ENCODE results near the gene HHLA2.

Gene HHLA2

GRCh38 chr3:108394016-108394415 lies 97.7 kb downstream of the HHLA2 start:
- DNase-seq: no peak

DNA sequence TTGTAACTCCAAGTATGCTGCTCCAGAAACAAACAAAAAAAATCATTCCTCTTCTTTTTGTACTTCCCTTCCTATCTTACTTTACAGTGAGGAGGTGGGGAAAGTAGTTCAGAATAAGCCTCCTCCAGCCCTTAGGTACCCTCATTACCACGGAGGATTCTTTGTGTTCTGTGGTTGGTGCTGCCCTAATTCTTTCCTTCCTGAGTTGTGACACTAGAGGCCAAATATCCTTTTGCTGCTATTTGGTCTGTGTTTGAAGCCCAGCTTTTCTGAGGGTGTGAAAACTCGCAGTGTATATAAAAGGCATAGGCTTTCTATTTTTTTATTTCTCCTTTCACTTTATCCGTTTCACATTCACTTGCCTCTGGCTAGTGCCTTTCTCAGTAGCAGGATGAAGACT lies 98.2 kb downstream of the HHLA2 start:
- no peak for DNase-seq

GRCh38 chr3:108396336-108396735 lies 100.0 kb downstream of the HHLA2 start:
- DNase-seq: no peak

DNA sequence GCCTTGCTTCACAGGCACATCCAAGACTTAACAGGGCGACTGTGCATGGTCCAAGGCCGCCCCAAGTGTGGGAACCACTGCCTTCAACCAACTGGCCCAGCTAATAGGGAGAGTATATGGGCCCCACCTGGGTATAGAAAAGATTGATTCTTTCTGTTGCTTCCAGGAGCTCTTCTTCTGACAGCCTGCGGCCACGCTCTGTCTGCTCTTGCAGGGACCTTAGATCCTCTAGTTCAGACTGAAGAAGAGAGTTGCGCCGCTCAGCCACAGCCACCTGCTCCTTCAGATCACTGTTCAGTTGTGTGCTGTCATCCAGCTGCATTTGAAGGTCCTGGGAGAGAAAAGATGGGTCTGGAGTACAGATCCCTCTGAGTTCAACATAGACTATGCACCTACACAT lies 102.2 kb downstream of the HHLA2 start:
- no peak for DNase-seq

DNA sequence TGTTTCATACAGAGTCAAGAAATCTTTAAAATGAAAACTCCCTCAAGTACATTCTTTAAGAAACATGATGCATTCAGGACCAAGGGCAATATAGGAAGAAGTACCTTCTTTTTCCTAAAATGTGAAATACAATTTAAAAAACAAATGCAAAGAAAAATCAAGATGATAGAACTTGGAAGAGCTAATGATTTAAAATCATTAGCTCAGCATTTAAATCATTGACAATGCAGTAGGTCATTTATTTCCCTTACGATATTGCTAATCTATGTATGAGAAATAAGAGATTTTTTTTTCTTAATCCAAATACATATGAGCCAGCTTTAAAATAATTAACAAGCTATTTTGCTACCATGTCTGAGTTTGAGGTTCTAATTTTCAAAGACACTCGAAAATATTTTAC lies 105.5 kb downstream of the HHLA2 start:
- no peak for DNase-seq

GRCh38 chr3:108403198-108403597 lies 106.8 kb downstream of the HHLA2 start:
- DNase-seq: no peak

- no peak for DNase-seq
Observed at GRCh38 chr3:108403686-108404345, 107.5 kb downstream of the HHLA2 start.

GRCh38 chr3:108404368-108404767 lies 108.0 kb downstream of the HHLA2 start:
- DNase-seq: no peak

- DNase-seq: no peak
Observed at GRCh38 chr3:108406063-108406660, 109.8 kb downstream of the HHLA2 start.

GRCh38 chr3:108406661-108407206 lies 110.4 kb downstream of the HHLA2 start:
- DNase-seq: no peak

DNA sequence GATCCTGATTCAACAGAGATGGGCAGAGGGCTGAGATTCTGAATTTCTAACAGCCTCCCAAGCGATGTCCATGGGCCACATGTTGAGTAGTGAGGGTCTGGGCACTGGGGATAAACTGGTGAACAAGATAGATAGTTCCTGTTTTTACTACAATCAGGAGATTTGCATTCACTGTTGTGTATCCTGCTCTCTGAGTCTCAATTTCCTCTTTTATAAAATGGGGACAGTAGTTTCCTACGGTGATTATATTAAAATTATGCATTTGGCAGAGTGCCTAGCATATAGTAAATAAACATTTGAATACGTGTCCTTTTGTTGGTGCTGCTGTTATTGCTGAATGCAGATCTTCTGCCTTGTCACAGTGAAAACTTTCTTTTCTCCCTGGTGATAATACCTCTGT lies 111.5 kb downstream of the HHLA2 start:
- DNase-seq: no peak

DNA sequence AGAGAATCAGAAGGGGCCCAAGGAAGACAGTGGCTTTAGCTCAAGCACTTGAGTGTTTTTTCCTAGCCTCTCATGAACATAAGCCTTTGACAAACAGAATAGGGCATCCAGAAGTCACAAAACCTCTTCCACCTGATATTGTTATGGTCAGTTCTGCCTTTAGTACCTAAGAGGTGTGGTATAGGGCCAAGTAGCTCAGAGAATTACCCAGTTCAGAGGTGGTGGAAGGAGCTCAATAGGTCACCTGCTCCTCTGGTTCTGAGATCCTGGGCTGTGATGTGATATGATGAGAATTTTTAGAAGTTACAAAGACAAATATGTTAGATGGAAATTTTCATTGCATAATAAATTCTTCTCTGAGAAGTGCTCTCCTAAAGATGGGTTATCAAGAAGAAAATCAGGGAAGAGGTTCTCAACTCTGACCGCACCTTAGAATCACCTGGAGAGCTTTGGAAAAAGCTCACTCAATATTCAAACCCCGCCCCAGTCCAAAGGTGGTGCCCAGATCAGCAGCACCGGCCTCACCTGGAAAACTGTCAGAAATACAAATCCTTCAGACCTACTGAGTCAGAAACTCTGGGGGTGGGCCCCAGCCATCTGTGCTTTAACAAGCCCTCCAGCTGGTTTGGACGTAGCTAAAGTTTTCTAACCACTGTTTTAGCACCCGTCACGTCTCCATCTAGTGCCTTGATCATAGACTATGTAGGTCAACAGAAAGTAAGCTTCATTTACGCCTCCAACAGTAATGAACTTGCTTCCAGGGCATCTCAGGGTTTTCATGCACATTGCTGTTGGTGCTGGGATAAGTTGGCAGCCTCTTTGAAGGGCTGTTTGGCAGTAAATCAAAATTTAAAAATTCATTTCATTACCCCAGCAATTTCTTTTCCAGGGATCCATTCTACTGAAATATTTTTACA lies 112.8 kb downstream of the HHLA2 start:
- no peak for DNase-seq

DNA sequence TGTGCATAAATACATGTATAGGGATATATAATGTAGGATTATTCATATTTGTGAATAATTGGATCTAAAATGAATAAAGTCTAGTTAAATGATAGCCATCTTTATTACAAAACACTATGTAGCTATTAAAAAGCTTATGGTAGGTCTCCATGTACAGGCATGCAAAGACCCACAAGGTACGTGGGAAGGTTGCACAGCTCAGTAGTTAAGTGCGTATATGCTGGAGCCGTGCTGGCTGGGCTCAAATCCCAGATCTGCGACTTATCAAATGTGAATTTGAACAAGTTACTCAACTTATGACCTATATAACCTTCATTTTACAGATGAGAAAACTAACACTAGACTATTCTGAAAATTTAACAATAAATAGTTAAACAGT lies 113.4 kb downstream of the HHLA2 start:
- no peak for DNase-seq

DNA sequence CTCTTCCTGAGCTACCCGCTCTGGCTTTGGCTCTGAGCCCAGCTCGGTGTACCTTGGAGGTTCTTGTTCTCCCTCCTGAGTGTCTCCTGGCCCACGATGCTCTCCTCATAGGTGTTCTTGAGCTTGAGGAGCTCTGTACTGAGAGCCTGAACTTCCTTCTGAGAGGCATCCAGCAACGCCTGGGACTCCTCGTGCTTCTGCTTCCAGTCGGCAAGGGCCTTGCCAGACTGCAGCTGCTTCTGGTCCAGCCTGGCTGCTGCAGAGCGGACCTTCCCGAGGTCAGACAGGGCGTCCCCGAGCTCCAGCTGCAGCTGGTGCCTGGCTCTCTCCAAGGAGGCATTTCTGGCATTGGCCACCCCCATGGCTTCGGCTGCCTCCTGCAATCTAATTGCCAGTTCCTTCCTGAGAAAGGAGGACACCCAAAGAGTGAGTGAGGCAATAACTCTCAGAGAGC lies 114.2 kb downstream of the HHLA2 start:
- no peak for DNase-seq

DNA sequence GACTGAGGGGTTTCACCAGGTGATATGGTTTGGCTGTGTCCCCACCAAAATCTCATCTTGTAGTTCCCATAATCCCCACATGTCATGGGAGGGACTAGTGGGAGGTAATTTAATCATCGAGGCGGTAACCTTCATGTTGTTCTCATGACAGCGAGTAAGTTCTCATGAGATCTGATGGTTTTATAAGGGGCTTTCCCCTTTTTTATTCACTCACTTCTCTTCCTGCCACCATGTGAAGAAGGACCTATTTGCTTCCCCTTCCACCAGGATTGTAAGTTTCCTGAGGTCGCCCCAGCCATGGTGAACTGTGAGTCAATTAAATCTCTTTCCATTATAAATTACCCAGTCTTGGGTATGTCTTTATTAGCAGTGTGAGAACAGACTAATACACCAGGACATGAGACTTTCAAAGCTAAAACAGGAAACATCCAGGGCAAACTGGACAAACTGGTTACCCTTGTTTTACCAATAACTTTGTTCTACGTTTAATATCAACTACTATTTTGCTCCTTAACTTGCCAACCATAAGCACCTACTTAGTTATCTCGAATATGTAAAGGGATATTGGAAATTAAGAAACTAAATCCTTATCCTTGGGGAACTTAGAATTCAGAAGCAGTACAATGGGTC lies 115.9 kb downstream of the HHLA2 start:
- DNase-seq: no peak

DNA sequence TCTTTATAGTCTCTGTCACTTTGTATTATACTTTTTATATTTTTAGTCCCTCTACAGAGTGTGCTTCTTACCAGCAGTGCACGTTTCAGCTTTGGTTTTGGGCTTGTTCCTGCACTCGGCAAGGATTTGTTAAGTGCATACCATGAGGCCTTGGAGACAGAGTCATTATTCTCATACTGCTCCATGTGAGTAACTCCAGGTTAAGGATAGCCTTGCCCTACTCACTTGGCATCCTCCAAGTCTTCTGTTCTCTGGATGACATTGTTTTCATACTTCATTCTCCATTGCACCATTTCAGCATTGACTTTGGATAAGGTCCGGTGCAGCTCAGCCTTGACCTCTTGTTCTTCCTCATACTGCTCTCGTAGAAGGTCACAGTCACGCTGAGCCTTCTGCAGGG lies 117.7 kb downstream of the HHLA2 start:
- no peak for DNase-seq

DNA sequence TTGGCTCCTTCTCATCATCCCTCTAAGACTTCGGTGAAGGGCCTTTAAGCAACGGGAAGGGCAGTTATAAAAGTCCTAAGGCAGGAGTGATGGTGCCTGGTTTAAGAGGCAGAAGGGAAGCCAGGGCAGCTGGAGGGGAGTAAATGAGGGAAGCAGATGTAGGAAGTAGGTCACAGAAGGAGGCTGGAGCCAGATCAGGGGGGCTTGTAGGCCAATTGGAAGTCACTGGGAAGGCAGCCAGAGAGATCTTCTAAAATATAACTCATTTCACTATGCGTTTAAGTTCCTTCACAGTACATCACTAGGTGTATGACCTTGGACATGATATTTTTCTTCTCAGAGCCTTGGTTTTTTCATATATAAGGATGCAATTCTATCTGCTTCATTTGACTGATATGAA lies 119.3 kb downstream of the HHLA2 start:
- no peak for DNase-seq

DNA sequence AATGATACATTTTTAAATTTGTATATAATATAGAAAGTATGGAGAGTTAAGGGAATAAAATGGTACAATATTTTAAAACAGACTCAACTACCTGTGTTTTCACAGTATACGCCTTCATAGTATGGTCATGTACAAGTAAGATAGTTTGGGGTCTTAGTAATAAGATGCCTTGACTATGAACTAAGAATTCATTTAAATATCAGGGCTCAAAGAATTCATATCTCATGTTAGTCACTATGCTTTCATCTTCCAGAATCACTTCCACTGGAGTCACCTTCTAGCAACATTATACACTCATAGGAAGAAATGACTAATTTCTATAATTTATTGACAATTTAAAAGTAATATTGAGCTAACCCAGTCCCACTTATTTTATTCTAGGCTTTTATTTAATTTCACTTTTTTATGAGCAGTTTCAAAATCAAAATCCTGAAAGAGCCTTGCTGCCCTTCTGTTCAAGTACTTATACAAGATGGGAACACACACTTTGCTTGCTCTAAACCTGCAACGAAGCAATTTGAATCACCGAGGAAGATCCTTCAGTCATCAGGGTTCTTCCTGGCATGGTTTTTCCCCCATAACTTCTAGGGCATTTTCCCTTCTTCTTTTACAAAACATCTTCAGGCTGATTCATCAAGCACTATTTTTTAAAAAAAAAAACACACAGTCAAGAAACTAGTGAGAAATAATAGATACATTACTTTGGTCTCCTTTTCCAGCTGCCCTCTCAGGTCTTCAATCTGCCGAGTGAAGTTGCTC lies 119.9 kb downstream of the HHLA2 start:
- DNase-seq: no peak

DNA sequence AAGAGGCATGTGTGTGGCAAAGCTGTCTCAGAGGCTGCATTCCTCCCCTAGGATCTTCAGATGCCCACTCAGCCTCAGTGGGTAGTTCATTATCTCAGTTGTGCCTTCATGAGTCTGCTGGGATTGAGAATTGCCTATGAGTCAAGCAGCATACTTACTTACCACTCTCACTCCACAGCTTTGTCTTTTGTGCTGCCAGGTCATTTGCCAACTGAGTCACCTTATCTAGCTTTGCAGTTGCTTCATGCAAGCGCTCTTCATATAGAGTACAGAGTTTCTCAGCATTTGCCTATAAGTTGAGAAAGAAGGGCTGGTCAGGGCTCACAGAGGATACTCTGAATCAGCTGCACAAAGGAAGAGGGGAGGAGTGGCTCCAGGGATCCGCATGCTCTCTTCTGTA lies 124.6 kb downstream of the HHLA2 start:
- no peak for DNase-seq
